ENCODE measurements around the gene FNDC8.

Gene FNDC8

GRCh38 chr17:35121315-35121714 is at the start of gene FNDC8:
TSS of gene FNDC8 (plus strand) at chr17:35121615. CDS start at chr17:35121694, 79 bp downstream.
- no peak for DNase-seq

- no peak for DNase-seq
Observed at GRCh38 chr17:35073183-35073790, 48.1 kb upstream of the FNDC8 start.

- DNase-seq, result no peak
Observed at GRCh38 chr17:35073991-35074627, 47.3 kb upstream of the FNDC8 start.

- no peak for DNase-seq
Observed at GRCh38 chr17:35074711-35075707, 46.4 kb upstream of the FNDC8 start.

GRCh38 chr17:35076874-35077273 is 44.5 kb upstream of the FNDC8 start:
- no peak for DNase-seq

- DNase-seq, result no peak
Observed at GRCh38 chr17:35079547-35080423, 41.6 kb upstream of the FNDC8 start.

GRCh38 chr17:35080536-35080935 is 40.9 kb upstream of the FNDC8 start:
- no peak for DNase-seq

- no peak for DNase-seq
Observed at GRCh38 chr17:35081638-35082037, 39.8 kb upstream of the FNDC8 start.

GRCh38 chr17:35082073-35082657 is 39.2 kb upstream of the FNDC8 start:
- DNase-seq, result no peak

- DNase-seq, result no peak
Observed at GRCh38 chr17:35083071-35083470, 38.3 kb upstream of the FNDC8 start.

GRCh38 chr17:35084987-35085386 is 36.4 kb upstream of the FNDC8 start:
- DNase-seq, result no peak

- no peak for DNase-seq
Observed at GRCh38 chr17:35086164-35086563, 35.3 kb upstream of the FNDC8 start.

GRCh38 chr17:35086931-35087573 is 34.4 kb upstream of the FNDC8 start:
- DNase-seq, result no peak

GRCh38 chr17:35087731-35088355 is 33.6 kb upstream of the FNDC8 start:
- DNase-seq, result no peak

GRCh38 chr17:35088356-35088880 is 33.0 kb upstream of the FNDC8 start:
- peak; percentile 84 for DNase-seq

GRCh38 chr17:35088881-35089585 is 32.4 kb upstream of the FNDC8 start:
- peak; percentile 96 for DNase-seq

GRCh38 chr17:35089586-35090296 is 31.7 kb upstream of the FNDC8 start:
- peak; percentile 90 for DNase-seq

- peak; percentile 30 for DNase-seq
Observed at GRCh38 chr17:35090707-35091106, 30.7 kb upstream of the FNDC8 start.

- DNase-seq, result peak; percentile 71
Observed at GRCh38 chr17:35094902-35095301, 26.5 kb upstream of the FNDC8 start.

GRCh38 chr17:35095741-35096140 is 25.7 kb upstream of the FNDC8 start:
- no peak for DNase-seq
